T-helper 22 cell (primary cell): ENCODE results near the gene NR2F6.
"Not testable (repeated sequence)": the region's sequence is repeated elsewhere in the genome, so short reads cannot be mapped to it uniquely, and the experiment has no call there.

Experiments
- DNase-seq: peaks from one replicate; pipeline ENCODE4 v3.0.0-alpha.2; 2020; ENCODE audit warnings: low read depth

The NR2F6 gene

DNA sequence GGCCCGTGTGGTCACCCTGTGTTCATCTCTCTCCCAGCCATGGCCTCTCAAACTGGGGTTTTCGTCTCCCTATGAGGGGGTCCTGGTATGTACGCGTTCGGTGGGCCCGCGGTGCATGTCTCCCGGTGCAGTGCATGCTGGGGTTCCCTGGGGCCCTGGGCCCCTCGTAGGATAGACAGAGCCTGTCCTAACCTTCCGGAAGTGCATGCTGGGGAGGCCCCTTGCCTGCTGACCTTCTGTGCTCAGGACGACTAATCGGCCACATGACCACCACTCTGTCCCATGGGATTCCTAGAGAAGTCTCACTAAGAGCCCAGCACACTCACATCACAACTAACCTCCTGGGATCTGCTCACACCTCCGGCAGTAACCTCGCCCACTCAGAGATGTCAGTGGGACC is 35.4 kb downstream of the NR2F6 start:
- no peak for DNase-seq

DNA sequence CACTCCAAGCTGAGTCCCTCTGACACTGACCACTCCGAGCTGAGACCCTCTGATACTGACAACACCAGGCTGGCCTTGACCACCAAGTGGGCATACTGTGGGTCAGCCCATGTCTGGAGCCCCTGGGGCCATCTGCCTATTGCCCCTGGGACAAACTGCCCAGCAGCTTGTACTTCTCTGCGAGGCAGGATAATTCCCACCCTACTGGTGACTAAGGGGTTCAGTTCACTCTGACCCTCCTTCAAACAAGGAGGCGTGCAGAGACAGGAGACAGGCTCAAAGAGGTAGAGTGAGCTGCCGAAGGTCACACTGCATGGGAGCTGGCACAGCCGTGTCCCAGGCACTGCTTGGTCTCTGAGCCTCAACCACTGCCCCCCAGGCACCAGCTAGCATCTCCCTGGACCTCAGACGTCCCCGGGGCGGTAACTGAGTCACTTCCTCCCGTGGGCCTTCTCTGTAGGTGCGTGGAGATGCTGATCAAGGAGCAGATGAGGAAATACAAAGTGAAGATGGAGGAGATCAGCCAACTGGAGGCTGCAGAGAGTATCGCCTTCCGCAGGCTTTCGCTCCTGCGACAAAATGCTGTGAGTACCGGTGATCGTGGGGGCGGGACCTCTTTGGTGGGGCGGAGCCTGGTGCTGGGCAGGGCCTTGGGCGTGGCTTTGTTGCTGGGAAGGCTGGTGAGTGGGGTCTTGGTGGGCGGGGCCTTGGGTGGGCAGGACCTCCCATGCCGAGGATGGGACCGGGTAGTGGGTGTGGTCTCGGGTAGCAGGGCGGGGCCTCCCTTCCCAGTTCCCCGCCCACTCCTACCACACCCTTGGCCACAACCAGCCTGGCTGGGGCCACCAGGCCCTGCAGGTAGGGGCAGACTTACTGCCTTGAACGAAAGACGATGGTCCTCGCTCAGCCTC is 36.3 kb downstream of the NR2F6 start:
- DNase-seq, result no peak

DNA sequence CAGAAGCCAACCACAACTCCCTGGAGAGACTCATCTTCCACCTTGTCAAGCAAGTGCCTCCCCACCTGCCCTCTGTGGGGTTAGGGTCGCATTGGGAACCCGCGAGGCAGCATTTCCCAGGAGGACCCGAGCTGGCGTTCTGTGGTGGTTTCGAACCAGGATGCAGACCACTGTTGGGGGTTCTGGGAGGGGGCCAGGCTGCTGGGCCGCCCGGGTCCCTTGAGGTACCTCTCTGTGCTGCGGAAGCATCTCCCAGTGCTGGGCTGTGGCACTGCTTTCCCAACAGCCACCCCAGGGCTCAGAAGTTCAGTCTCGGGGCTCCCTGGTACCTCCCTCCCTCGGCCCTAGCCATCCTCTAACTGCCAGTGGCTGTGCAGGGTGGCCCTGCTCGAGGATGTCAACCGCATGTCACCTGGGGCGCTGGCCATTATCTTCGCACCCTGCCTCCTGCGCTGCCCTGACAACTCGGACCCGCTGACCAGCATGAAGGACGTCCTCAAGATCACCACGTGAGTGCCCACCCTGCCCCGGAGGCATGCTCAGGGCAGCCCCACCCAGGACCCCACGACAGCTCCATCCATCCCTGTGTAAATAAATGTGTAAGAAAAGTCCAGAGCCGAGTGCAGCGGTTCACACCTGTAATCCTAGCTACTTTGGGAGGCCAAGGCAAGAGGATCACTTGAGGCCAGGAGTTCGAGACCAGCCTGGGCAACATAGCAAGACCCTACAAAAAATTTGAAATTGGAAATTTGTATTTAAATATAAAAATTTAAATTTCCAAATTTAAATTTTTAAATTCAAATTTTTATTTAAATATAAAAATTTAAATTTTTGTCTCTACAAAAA is 38.8 kb downstream of the NR2F6 start:
- no peak for DNase-seq

DNA sequence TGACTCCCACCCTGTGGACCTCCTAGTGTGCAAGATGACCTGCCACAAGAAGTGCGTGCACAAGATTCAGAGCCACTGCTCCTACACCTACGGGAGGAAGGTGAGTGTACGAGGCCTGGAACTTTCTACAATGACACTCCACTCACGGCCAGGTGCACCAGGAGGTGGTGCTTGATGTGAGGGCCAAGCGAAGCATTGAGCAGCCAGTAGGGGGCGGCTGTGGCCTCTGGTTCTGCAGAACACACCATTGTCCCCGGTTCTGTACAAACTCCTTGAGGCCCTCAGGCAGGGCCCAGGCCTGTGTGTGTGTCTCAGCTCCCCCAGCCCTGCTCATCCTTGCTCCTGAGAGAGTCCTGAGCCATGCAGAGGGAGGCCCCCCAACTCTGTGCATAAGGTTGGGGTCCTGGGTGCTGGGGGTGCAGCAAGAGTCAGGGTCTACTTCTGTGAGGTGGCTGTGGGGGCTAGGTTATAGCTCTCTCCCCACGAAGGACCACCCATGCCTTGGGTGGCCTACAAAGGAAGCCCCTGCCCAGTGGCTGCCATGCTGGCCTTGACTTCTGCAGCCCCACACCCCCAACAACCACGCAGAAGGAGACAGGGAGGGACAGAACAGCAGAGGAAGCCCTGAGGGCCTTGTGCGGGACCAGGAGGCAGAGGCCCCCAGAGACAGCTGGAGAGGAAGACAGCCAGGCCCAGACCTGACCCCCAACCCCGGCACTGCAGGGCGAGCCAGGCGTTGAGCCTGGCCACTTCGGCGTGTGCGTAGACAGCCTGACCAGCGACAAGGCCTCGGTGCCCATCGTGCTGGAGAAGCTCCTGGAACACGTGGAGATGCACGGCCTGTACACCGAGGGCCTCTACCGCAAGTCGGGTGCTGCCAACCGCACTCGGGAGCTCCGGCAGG is 40.2 kb downstream of the NR2F6 start:
- DNase-seq, result no peak

DNA sequence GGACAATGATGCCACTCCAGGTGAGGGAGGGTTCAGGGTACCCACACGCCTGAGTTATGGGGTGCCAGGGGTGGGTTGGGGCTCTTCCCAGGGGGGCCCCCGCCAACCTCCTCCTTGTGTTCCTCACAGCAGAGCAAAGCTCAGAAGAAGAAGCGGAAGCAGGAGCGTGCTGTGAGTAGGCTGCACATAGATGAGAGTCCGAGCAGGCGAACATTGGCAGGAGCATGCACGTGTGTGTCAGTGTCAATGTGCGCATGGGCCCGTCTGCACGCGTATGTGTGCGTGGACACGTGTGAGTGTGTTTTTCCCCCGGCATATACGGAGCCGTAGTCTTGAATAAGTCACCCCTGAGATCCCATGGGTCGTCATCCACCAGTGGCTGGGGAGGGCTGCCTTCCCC is 43.0 kb downstream of the NR2F6 start:
- no peak for DNase-seq

DNA sequence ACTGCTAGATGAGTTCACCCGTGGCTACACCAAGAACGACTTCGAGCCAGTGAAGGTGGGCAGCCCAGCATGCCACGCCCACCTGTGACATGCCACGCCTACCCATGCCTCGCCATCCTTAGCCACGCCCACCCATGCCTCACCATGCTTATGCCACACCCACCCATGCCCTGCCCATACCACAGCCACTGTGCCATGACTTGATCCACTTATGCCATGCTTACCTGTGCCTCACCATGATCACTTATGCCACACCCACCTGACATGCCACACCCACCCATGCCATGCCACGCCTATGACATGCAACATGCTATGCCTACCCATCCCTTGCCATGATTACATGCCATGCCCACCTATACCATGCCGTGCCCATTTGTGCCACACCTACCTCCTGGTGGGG is 43.5 kb downstream of the NR2F6 start:
- no peak for DNase-seq

DNA sequence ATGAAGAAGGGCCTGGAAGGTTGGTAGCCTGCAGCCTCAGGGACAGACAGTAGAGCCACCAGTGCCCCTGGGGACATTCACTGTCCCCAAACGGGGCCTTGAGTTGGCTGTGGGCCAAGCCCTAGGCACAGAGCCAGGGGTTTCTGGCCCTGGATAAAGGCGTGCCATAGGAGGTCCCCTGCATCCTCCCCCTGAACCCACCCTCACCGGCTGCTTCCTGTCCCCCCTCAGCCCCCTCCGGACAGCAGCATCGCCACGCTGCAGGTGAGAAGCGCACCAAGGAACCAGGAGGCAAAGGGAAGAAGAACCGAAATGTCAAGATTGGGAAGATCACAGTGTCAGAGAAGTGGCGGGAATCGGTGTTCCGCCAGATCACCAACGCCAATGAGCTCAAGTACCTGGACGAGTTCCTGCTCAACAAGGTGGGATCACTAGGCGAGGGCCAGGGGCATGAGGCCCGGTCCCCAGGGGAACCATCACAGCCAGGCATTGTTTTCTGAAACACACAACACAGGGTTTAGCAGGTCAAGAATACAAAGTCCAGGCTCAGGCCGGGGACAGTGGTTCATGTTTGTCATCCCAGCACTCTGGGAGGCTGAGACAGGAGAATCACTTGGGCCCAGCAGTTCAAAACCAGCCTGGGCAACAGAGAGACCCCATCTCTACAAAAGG is 45.2 kb downstream of the NR2F6 start:
- DNase-seq, result no peak

DNA sequence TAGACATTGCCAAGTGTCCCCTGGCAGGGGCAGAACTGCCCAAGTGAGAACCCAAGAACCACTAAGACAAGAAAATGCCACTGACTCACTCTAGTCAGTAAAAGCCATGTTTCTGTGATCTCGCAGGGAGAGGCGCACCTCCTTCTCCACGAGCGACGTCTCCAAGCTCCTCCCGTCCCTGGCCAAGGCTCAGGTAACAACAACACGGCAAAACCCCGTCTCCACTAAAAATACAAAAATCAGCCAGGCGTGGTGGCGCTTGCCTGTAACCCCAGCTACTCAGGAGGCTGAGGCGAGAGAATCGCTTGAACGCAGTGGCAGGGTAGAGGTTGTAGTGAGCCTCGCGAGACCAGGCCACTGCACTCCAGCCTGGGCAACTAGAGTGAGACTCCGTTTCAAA is 48.1 kb downstream of the NR2F6 start:
- DNase-seq, result no peak

DNA sequence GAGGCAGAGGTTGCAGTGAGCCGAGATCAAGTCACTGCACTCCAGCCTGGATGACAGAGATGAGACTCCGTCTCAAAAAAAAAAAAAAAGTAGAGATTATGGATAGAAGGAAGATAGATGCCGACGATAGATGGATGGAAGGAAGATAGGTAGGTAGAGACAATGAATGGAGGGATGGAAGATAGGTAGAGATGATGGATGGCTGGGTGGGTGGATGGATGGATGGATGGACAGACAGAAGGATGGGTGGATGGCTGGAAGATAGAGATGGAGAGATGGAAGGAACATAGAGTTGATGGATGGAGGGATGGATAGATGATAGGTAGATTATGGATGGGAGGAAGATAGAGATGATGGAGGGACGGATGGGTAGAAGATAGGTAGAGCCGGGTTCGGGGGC is 49.1 kb downstream of the NR2F6 start:
- no peak for DNase-seq

DNA sequence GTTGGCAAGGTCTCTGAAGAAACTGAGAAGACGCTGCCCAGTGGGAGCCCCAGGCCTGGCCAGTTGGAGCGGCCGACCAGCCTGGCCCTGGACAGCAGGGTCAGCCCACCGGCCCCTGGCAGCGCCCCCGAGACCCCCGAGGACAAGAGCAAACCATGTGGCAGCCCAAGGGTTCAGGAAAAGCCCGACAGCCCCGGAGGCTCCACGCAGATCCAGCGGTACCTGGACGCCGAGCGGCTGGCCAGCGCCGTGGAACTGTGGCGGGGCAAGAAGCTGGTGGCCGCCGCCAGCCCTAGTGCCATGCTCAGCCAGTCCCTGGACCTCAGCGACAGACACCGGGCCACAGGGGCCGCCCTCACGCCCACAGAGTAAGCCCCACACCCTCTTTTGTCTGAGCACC is 50.6 kb downstream of the NR2F6 start:
- no peak for DNase-seq

DNA sequence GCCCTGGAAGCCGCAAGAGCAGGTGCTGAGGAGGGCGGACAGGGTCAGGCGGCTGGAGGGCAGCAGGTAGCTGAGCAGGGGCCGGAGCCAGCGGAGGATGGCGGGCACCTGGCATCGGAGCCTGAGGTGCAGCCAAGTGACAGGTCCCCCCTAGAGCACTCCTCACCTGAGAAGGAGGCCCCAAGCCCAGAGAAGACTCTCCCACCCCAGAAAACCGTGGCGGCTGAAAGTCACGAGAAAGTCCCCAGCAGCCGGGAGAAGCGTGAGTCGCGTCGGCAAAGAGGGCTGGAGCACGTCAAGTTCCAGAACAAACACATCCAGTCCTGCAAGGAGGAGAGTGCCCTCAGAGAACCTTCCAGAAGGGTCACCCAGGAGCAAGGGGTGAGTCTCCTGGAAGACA is 51.1 kb downstream of the NR2F6 start:
- no peak for DNase-seq

DNA sequence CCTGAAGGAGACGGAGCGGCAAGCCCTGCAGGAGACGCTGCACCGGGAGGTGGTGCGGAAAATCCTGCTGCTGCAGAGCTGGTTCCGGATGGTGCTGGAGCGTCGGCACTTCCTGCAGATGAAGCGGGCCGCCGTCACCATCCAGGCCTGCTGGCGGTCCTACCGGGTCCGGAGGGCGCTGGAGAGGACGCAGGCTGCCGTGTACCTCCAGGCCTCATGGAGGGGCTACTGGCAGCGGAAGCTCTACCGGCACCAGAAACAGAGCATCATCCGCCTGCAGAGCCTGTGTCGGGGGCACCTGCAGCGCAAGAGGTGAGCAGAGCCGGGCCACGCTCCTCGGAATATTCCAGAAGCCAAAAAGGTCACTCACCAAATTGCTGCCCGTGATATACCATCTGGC is 53.0 kb downstream of the NR2F6 start:
- no peak for DNase-seq

DNA sequence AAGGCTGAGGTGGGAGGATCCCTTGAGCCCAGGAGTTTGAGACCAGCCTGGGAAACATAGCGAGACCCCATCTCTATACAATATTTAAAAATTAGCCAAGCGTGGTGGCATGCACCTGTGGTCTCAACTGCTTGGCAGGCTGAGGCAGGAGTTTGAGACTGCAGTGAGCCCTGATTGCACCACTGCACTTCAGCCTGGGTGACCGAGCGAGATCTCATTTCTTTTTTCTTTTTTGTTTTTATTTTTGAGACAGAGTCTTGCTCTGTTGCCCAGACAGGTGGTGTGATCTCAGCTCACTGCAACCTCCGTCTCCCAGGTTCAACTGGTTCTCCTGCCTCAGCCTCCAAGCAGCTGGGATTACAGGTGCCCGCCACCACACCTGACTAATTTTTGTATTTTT is 54.0 kb downstream of the NR2F6 start:
- DNase-seq, result not testable (repeated sequence)

DNA sequence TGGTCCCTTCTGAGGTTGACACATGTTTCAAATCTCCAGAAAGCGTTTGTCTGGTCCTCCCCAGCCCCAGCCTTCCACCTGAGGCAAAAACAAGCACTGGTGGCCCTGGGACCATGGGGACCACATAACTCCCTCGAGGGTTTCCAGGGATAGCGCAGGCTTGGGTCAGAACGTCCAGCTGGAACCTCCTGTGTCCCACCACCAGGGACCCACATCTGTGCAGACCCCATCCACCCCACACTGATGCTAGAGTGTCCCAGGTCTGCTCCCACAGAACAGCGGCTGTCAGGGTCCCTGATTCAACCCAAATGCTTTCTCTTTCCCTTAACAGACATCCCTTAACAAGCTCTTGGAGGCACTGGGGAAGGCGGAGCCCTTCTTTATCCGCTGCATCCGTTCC is 60.1 kb downstream of the NR2F6 start:
- DNase-seq, result no peak

DNA sequence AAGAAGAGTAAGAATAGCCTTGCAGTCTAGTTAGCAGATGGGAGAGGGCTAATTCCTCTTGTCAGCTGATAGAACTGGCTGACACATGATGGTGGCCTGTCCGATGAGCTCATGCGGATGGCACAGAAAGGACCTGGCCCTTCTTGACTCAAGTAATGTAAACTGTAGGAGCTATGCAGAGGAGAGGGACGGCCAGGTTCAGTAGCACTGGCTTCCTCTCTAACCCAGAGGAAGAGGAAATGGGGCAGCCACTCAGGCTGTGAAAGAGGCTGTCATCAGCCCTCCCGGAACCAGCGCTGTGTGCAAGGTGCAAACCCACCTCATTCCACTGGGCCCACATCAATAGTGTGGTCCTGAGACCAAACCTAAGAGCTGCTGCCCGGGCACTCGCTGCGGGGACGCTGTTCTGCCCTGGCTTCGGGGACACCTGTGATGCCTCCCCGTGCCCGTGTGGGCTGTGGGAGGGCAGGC is 61.3 kb downstream of the NR2F6 start:
- DNase-seq, result no peak

DNA sequence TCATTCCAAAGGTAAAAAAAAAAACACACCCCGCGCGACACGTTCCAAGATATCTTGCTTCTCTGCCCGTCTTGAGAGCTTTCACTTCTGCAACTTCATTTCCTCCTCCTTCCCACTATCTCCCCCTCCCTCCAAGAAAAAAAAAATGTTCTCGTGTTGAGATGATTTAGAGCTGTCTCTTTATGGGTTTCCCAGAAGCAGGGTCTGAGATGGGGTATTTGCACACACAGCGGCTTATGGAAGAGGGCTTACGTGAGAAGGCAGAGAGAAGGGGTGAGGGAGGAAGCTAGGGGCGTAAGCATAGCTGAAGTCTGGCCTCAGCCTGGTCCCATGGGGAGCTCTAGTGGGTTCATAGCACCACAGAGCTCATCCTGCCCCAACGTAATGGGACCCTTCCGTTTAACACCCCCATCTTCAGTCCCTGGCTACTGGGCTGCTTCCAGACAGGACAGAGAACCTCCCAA is 61.8 kb downstream of the NR2F6 start:
- DNase-seq, result no peak

DNA sequence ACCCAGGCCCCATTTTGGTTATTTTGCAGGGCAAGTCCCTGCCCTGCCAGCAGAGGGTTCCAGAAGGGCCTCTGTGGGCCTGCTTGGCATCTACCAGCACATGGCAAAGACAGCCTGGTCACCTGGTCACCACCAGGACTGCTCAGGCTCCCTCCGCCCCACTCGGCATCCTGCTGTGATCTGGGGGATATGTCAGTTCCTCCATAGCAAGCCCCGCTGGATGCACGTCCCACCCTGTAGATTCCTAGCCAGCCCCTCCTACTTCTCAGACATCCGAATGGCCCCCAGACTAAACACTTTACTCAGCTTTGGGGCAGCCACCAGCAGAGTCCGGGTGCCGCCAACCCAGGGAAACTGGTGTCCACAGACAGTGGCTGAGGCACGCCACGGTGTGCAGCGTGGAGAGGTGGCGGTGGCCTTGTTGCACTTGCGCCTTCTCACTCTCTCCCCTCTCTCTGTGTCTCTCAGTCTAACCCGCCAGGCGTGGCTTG is 62.4 kb downstream of the NR2F6 start:
- DNase-seq, result no peak
